ENCODE data around the gene BLTP3B. TPM values are rescaled to one million over a fixed set of nuclear protein-coding genes. Genes with fewer than 3 reads are reported as not detected.

Gene BLTP3B
- total RNA-seq, 2 donors from 2014 or later: 15.4 to 19.0 TPM

- DNase-seq (ENCODE audit: low spot score): peak; percentile 5
- TF ChIP-seq CTCF (IDR thresholded peaks at IDR 0.05): no peak
These were observed 23.6 kb upstream of the BLTP3B start for GRCh38 chr12:100166232-100166631.

DNA sequence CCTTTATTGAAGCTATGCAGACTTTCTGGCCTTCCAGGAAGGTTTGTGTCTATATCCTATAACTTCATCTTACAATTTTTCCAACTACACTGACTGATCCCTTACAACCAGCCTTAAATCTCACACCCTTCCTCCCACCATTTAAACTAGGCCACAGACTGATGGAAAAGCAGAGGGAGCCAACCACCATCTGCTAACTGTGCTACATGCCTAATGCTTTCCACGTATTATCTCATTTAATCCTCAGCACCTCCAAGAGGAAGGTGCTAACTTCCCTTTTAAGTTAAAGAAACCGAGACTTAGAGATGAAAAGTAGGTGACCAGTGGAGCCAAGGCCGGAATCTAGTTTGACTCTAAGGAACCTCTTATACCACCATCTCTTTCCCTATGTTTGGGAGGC, 22.7 kb upstream of the BLTP3B start:
- no peaks in the 10 kb centered on the region for H3K36me3 ChIP-seq
- no peaks in the 10 kb centered on the region for H3K27me3 ChIP-seq
- no peak overlapping the region for H3K4me3 ChIP-seq
- TF ChIP-seq CTCF (IDR thresholded peaks at IDR 0.05): no peak
- no peaks in the 10 kb centered on the region for H3K9me3 ChIP-seq
- no peak overlapping the region for H3K27ac ChIP-seq
- DNase-seq (ENCODE audit: low spot score): no peak
- H3K4me1 ChIP-seq: peaks cover 0 to 12% of the 10 kb centered on the region in 2 donors

More at GRCh38 chr12:100166232-100166631, 23.6 kb upstream of the BLTP3B start:
- H3K4me3 ChIP-seq: no peak overlapping the region
- H3K4me1 ChIP-seq: peaks cover 0 to 12% of the 10 kb centered on the region in 2 donors
- no peak overlapping the region for H3K27ac ChIP-seq
- no peaks in the 10 kb centered on the region for H3K36me3 ChIP-seq
- no peaks in the 10 kb centered on the region for H3K9me3 ChIP-seq
- no peaks in the 10 kb centered on the region for H3K27me3 ChIP-seq

DNA sequence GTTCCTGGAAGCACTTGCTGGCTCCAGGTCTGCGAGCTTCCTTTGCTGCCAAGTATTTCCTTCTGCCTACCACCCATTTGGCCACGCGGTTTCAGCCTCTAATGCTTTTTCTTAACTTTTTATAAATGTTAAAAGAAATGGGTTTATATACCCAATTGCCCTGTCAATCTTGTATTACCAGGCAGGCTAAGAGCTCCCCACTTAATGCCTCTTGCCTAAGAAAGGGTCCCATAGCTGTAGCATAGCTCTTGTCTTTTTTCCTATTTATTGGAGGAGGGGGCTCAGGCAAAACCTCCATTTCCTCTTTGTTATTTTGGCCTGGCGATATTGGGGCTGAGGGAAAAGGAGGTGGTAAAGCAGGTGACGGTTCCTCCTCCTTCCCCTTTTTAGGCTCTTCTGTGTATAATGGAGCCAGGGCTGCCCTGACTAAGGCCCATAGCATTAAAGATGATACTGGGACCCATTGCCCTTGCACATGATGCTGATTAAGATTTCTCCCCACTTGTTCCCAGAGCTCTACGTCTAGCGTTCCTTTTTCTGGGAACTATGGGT, 21.6 kb upstream of the BLTP3B start:
- peak overlapping the region in 1 of 2 donors; percentile 22 for H3K4me3 ChIP-seq
- no peak overlapping the region for H3K27ac ChIP-seq
- H3K4me1 ChIP-seq: peaks cover 0 to 12% of the 10 kb centered on the region in 2 donors
- TF ChIP-seq CTCF (IDR thresholded peaks at IDR 0.05): no peak
- no peaks in the 10 kb centered on the region for H3K27me3 ChIP-seq
- no peak for DNase-seq (ENCODE audit: low spot score)
- H3K9me3 ChIP-seq: no peaks in the 10 kb centered on the region
- H3K36me3 ChIP-seq: no peaks in the 10 kb centered on the region

DNA sequence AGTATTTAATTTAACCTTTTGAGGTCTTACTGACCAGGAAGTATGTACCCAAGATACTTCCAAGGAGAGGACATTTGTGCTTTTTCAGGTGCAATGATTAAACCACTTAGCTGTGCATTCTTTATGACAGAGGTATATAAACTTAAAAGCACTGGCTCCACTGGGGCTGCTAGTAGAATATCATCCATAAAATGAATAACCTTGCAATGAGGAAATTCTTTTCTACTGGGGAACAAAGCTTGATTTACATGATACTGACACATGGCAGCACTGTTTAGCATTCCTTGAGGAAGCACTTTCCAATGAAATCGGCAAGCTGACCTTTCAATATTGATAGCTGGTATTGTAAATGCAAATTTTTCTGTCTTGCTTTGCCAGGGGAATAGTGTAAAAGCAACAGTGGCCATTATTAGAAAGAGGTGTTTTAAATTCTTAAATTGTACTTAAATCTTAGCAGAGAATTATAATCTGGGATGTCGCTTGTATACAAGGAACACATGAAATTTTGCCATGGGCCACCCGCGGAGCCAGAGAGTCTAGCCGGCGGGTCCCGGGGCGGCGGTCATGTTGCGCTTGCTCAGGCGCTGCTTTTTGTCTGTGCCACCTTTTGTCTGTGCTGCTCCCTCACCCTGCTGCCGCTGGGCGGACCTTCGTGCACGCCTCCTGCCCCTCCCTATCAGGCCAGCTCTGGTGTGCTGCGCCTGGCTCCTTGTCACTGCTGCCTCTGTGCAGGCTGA, 20.9 kb upstream of the BLTP3B start:
- Histone ChIP-seq H3K27me3 (no peaks in the 10 kb centered on the region), H3K9me3 (no peaks in the 10 kb centered on the region), H3K36me3 (no peaks in the 10 kb centered on the region), H3K4me3 (peak overlapping the region; percentile 4 to 22), H3K4me1 (peaks cover 0 to 12% of the 10 kb centered on the region in 2 donors), H3K27ac (no peak overlapping the region)
- peak; percentile 76 for DNase-seq (ENCODE audit: low spot score)
- peak in 1 of 2 donors; percentile 45 for TF ChIP-seq CTCF (IDR thresholded peaks at IDR 0.05)

- Histone ChIP-seq H3K36me3 (no peaks in the 10 kb centered on the region), H3K9me3 (no peaks in the 10 kb centered on the region), H3K4me3 (no peak overlapping the region), H3K4me1 (peaks cover 0 to 12% of the 10 kb centered on the region in 2 donors), H3K27me3 (no peaks in the 10 kb centered on the region), H3K27ac (no peak overlapping the region)
- no peak for DNase-seq (ENCODE audit: low spot score)
- TF ChIP-seq CTCF (IDR thresholded peaks at IDR 0.05): no peak
These were observed 16.9 kb upstream of the BLTP3B start for GRCh38 chr12:100159391-100160104.
